Gastroesophageal sphincter (tissue), 3 donors: ENCODE measurements around the gene SH3RF1.

Experiments used
- CTCF ChIP-seq, 4 experiments: fragments of 200-600 bp in 2 of 4; fragments of 450-650 bp in 2 of 4; sonication (generic) in 1 of 4; IDR thresholded peaks; one replicate each; pipeline ENCODE4 v1.5.1; 2017 to 2019; ENCODE audit warnings: antibody characterized with exemption in 4 of 4, mild to moderate bottlenecking in 2 of 4, moderate library complexity in 2 of 4
- EP300 ChIP-seq: sonication (generic); formaldehyde crosslinking; IDR thresholded peaks from one replicate; pipeline ENCODE4 v1.6.1; 2017; ENCODE audit warnings: antibody characterized with exemption, mild to moderate bottlenecking
- POLR2A ChIP-seq, 2 donors: fragments of 450-650 bp; IDR thresholded peaks; one replicate each; pipeline ENCODE4 v1.6.1; 2017; ENCODE audit warnings: antibody characterized with exemption in 2 of 2, mild to moderate bottlenecking in 2 of 2, moderate library complexity in 1 of 2
- POLR2AphosphoS5 ChIP-seq: sonication (generic); formaldehyde crosslinking; IDR thresholded peaks from one replicate; pipeline ENCODE4 v1.6.1; 2017; ENCODE audit warnings: antibody characterized with exemption

GRCh38 chr4:169110633-169111032 is 160.1 kb downstream of the SH3RF1 start:
- no peak for TF ChIP-seq CTCF (IDR thresholded peaks at IDR 0.05)
- no peak for TF ChIP-seq POLR2A (IDR thresholded peaks at IDR 0.05)
- no peak for TF ChIP-seq EP300
- TF ChIP-seq POLR2AphosphoS5 = no peak
